ENCODE results near the gene GPR42.

GPR42 gene

GRCh38 chr19:35341006-35341405, 29.9 kb upstream of the GPR42 start:
- no peak overlapping the region for H3K27ac ChIP-seq
- TF ChIP-seq ZFX (IDR thresholded peaks at IDR 0.05; ENCODE audit: borderline replicate concordance) (no peak), CTCF (IDR thresholded peaks at IDR 0.05) (no peak)

- TF ChIP-seq ZFX (IDR thresholded peaks at IDR 0.05; ENCODE audit: borderline replicate concordance) (no peak), CTCF (IDR thresholded peaks at IDR 0.05) (no peak)
- no peak overlapping the region for H3K27ac ChIP-seq
Measured at GRCh38 chr19:35341565-35342225, 29.2 kb upstream of the GPR42 start.

DNA sequence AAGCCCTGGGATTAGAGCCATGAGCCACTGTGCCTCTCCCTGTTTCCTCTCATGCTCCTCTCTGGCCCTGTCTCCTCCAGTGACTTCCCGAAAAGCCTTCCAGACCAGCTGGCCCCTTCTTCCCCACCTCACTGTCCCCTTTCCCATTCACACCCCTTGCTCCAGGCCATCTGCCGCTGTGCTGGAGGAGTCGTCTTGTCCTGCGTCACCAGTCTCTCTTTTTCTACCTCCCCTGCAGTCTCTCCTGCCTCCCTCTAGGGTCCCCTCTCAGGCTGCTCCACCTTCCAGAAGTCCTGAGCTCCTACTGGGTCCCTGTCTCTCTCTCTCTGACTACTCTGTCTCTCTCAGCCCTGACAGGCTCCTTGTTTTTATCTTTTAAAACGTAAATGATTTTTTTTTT, 28.4 kb upstream of the GPR42 start:
- TF ChIP-seq CTCF (IDR thresholded peaks at IDR 0.05) (no peak), ZFX (IDR thresholded peaks at IDR 0.05; ENCODE audit: borderline replicate concordance) (no peak)
- H3K27ac ChIP-seq, result no peak overlapping the region

- TF ChIP-seq CTCF (IDR thresholded peaks at IDR 0.05), result no peak
- TF ChIP-seq ZFX (IDR thresholded peaks at IDR 0.05; ENCODE audit: borderline replicate concordance), result no peak
- no peak overlapping the region for H3K27ac ChIP-seq
Measured at GRCh38 chr19:35344511-35345031, 26.3 kb upstream of the GPR42 start.

- H3K27ac ChIP-seq, result no peak overlapping the region
- TF ChIP-seq CTCF (IDR thresholded peaks at IDR 0.05) (no peak), ZFX (IDR thresholded peaks at IDR 0.05; ENCODE audit: borderline replicate concordance) (no peak)
Measured at GRCh38 chr19:35345671-35346111, 25.2 kb upstream of the GPR42 start.

GRCh38 chr19:35346193-35347052, 24.4 kb upstream of the GPR42 start:
- TF ChIP-seq CTCF (IDR thresholded peaks at IDR 0.05) (no peak), ZFX (IDR thresholded peaks at IDR 0.05; ENCODE audit: borderline replicate concordance) (no peak)
- H3K27ac ChIP-seq, result no peak overlapping the region
